H1 (cell line): ENCODE results near the gene TNFSF4. TPM values are rescaled to one million over a fixed set of nuclear protein-coding genes. Genes with fewer than 3 reads are reported as not detected.

Experiments
- CTCF ChIA-PET: fragments of 300-600 bp; sonication (Branson Sonifier 250); formaldehyde crosslinking; loops from one replicate; lab custom pipeline; 2021; ENCODE audit not compliant: partially characterized antibody; lab: Charles Lee
- POLR2A ChIA-PET: fragments of 300-600 bp; sonication (Branson Sonifier 250); formaldehyde crosslinking; loops from one replicate; lab custom pipeline; 2021; ENCODE audit warnings: inconsistent platforms; ENCODE audit not compliant: partially characterized antibody; lab: Charles Lee
- DNase-seq, 2 experiments: peaks; one replicate each; pipeline versions ENCODE4 v3.0.0 to v3.0.0-alpha.2; 2010 to 2022; ENCODE audit warnings: low spot score in 2 of 2, low read depth in 1 of 2, mixed read lengths in 1 of 2
- FAIRE-seq: peaks from 2 replicates; lab custom pipeline; 2011; peaks lifted over from hg19 to GRCh38; lab: Jason Lieb, UNC
- H2AFZ ChIP-seq: 2 replicates; pipeline ENCODE4 v1.8.1; 2012; ENCODE audit warnings: low read length, inconsistent platforms
- H2AK5ac ChIP-seq: 2 replicates; pipeline ENCODE4 v1.6.1; 2013; ENCODE audit warnings: low read depth, low read length
- H2BK120ac ChIP-seq: replicated peaks from 2 replicates; pipeline ENCODE3; 2013; ENCODE audit warnings: low read depth, low read length, inconsistent platforms
- H2BK12ac ChIP-seq: 2 replicates; pipeline ENCODE4 v1.6.1; 2013; ENCODE audit warnings: low read depth, low read length
- H2BK15ac ChIP-seq: 2 replicates; pipeline ENCODE4 v1.6.1; 2013; ENCODE audit warnings: low read length
- H2BK20ac ChIP-seq: 2 replicates; pipeline ENCODE4 v1.6.1; 2013; ENCODE audit warnings: low read length
- H2BK5ac ChIP-seq: 2 replicates; pipeline ENCODE4 v1.6.1; 2013; ENCODE audit warnings: low read depth, low read length
- H3K14ac ChIP-seq: 2 replicates; pipeline ENCODE4 v1.6.1; 2013; ENCODE audit warnings: inconsistent platforms; ENCODE audit not compliant: insufficient read length
- H3K18ac ChIP-seq: 2 replicates; pipeline ENCODE4 v1.6.1; 2013; ENCODE audit warnings: low read length; ENCODE audit errors: extremely low read depth
- H3K23ac ChIP-seq: 2 replicates; pipeline ENCODE4 v1.6.1; 2013; ENCODE audit warnings: inconsistent platforms; ENCODE audit not compliant: insufficient read length
- H3K23me2 ChIP-seq: 2 replicates; pipeline ENCODE4 v1.6.1; 2013; ENCODE audit warnings: low read depth, low read length
- H3K27ac ChIP-seq: 2 replicates; pipeline ENCODE4 v1.6.1; 2011; ENCODE audit warnings: low read depth, low read length, inconsistent platforms
- H3K27me3 ChIP-seq, 4 experiments: replicated peaks in 1 of 4; 1 replicate in 1 of 4; 2 replicates in 3 of 4; pipeline versions ENCODE4 v1.6.1 to v1.8.1; 2011 to 2013; ENCODE audit warnings: low read length in 3 of 4, mild to moderate bottlenecking in 3 of 4, inconsistent platforms in 2 of 4, mixed read lengths in 2 of 4, moderate library complexity in 1 of 4; ENCODE audit not compliant: control insufficient read depth in 3 of 4, insufficient read depth in 3 of 4; ENCODE audit errors: extremely low read depth in 1 of 4
- H3K36me3 ChIP-seq, 4 experiments: 2 replicates each; pipeline versions ENCODE4 v1.6.1 to v1.8.1; 2011 to 2013; ENCODE audit warnings: mild to moderate bottlenecking in 4 of 4, low read length in 3 of 4, moderate library complexity in 2 of 4, control low read depth in 1 of 4, inconsistent platforms in 1 of 4; ENCODE audit not compliant: insufficient read depth in 4 of 4, control insufficient read depth in 2 of 4
- H3K4ac ChIP-seq: replicated peaks from 2 replicates; pipeline ENCODE3; 2013; ENCODE audit warnings: low read length, low read depth, mixed read lengths, inconsistent platforms; ENCODE audit not compliant: insufficient read length
- H3K4me1 ChIP-seq, 4 experiments: replicated peaks in 1 of 4; 1 replicate in 1 of 4; 2 replicates in 3 of 4; pipeline versions ENCODE4 v1.6.1 to v1.8.1; 2011 to 2013; ENCODE audit warnings: low read length in 3 of 4, inconsistent platforms in 2 of 4, mixed read lengths in 1 of 4; ENCODE audit not compliant: insufficient read depth in 4 of 4, control insufficient read depth in 3 of 4
- H3K4me2 ChIP-seq, 2 experiments: 2 replicates each; pipeline versions ENCODE4 v1.6.1 to v1.8.1; 2011 to 2013; ENCODE audit warnings: low read depth in 2 of 2, low read length in 2 of 2, control low read depth in 1 of 2, inconsistent platforms in 1 of 2, mild to moderate bottlenecking in 1 of 2; ENCODE audit not compliant: insufficient read depth in 1 of 2
- H3K4me3 ChIP-seq, 4 experiments: fragments of 200-600, 300-600 bp in 1 of 4; sonication (generic), shearing (Covaris generic), sonication (Bioruptor Twin) in 1 of 4; 2 replicates each; pipeline versions ENCODE4 v1.5.1 to v1.8.1; 2011 to 2016; ENCODE audit warnings: low read length in 4 of 4, low read depth in 3 of 4, control low read depth in 2 of 4, inconsistent platforms in 2 of 4, mild to moderate bottlenecking in 2 of 4, mixed read lengths in 1 of 4, moderate library complexity in 1 of 4; ENCODE audit not compliant: insufficient read depth in 2 of 4; ENCODE audit errors: extremely low read depth in 1 of 4
- H3K56ac ChIP-seq: replicated peaks from 2 replicates; pipeline ENCODE3; 2013; ENCODE audit warnings: low read depth, mild to moderate bottlenecking, mixed read lengths, low read length, inconsistent platforms; ENCODE audit not compliant: insufficient read length
- H3K79me1 ChIP-seq: 2 replicates; pipeline ENCODE4 v1.6.1; 2013; ENCODE audit warnings: low read depth, low read length, control low read depth
- H3K79me2 ChIP-seq, 2 experiments: 2 replicates each; pipeline versions ENCODE4 v1.6.1 to v1.8.1; 2012 to 2013; ENCODE audit warnings: low read length in 2 of 2, mild to moderate bottlenecking in 2 of 2, inconsistent platforms in 1 of 2; ENCODE audit not compliant: insufficient read depth in 2 of 2, control insufficient read depth in 1 of 2
- H3K9ac ChIP-seq, 4 experiments: replicated peaks in 1 of 4; 1 replicate in 1 of 4; 2 replicates in 3 of 4; pipeline versions ENCODE4 v1.6.1 to v1.8.1; 2011 to 2013; ENCODE audit warnings: low read depth in 3 of 4, low read length in 3 of 4, control low read depth in 2 of 4, mild to moderate bottlenecking in 2 of 4, moderate library complexity in 2 of 4, inconsistent platforms in 1 of 4; ENCODE audit errors: extremely low read depth in 1 of 4
- H3K9me3 ChIP-seq, 2 experiments: 2 replicates each; pipeline versions ENCODE4 v1.6.1 to v1.8.1; 2012 to 2013; ENCODE audit warnings: mild to moderate bottlenecking in 2 of 2, moderate library complexity in 2 of 2, control low read depth in 1 of 2, inconsistent platforms in 1 of 2, low read depth in 1 of 2, low read length in 1 of 2, mixed read lengths in 1 of 2; ENCODE audit not compliant: insufficient read depth in 2 of 2
- H4K20me1 ChIP-seq, 2 experiments: replicated peaks in 1 of 2; 2 replicates each; pipeline versions ENCODE3 to v1.8.1; 2011 to 2013; ENCODE audit warnings: inconsistent platforms in 2 of 2, low read length in 2 of 2, mild to moderate bottlenecking in 1 of 2; ENCODE audit not compliant: insufficient read depth in 2 of 2, control insufficient read depth in 1 of 2
- H4K5ac ChIP-seq: 2 replicates; pipeline ENCODE4 v1.6.1; 2013; ENCODE audit warnings: low read length, low read depth, mixed read lengths, inconsistent platforms; ENCODE audit not compliant: insufficient read length
- H4K8ac ChIP-seq: 2 replicates; pipeline ENCODE4 v1.8.0; 2013; ENCODE audit warnings: mild to moderate bottlenecking, moderate library complexity, low read length, inconsistent platforms; ENCODE audit not compliant: insufficient read depth; ENCODE audit errors: extremely low read depth
- H4K91ac ChIP-seq: replicated peaks from 2 replicates; pipeline ENCODE3; 2013; ENCODE audit warnings: low read length, mixed read lengths, inconsistent platforms; ENCODE audit not compliant: insufficient read length
- ATF3 ChIP-seq: IDR thresholded peaks from 2 replicates; pipeline ENCODE4 v1.6.1; 2011; ENCODE audit warnings: low read depth, mild to moderate bottlenecking, low read length; ENCODE audit not compliant: insufficient read depth
- BCL11A ChIP-seq, 2 experiments: IDR thresholded peaks; one replicate each; pipeline ENCODE4 v1.6.1; 2011; ENCODE audit warnings: low read depth in 2 of 2, low read length in 2 of 2, mild to moderate bottlenecking in 2 of 2
- CHD2 ChIP-seq: IDR thresholded peaks from 2 replicates; pipeline ENCODE4 v1.6.1; 2012; ENCODE audit warnings: low read length, improper control_type of control experiment
- GABPA ChIP-seq: IDR thresholded peaks from 2 replicates; pipeline ENCODE4 v1.6.1; 2011; ENCODE audit warnings: mild to moderate bottlenecking, low read length, moderate library complexity, borderline replicate concordance; ENCODE audit not compliant: insufficient read depth
- JUND ChIP-seq: IDR thresholded peaks from 2 replicates; pipeline ENCODE4 v1.6.1; 2011; ENCODE audit warnings: mild to moderate bottlenecking, improper control_type of control experiment, low read length
- MAFK ChIP-seq: IDR thresholded peaks from 2 replicates; pipeline ENCODE4 v1.6.1; 2012; ENCODE audit warnings: low read depth, mild to moderate bottlenecking, improper control_type of control experiment, low read length
- POLR2AphosphoS5 ChIP-seq: IDR thresholded peaks from 2 replicates; pipeline ENCODE4 v1.6.1; 2011; ENCODE audit warnings: low read depth, low read length
- SIN3A ChIP-seq, 2 experiments: IDR thresholded peaks in 1 of 2; conservative IDR thresholded peaks in 1 of 2; 2 replicates each; pipeline ENCODE4 v1.6.1; 2011 to 2012; ENCODE audit warnings: low read length in 2 of 2, improper control_type of control experiment in 1 of 2, low read depth in 1 of 2, mild to moderate bottlenecking in 1 of 2
- TCF12 ChIP-seq: IDR thresholded peaks from 2 replicates; pipeline ENCODE4 v1.6.1; 2011; ENCODE audit warnings: low read depth, mild to moderate bottlenecking, low read length
- WGBS, 2 experiments: shearing (Covaris generic) in 1 of 2; methylation state at CpG; one replicate each; pipeline versions ENCODE4 v1.1.6 to v1.1.7; 2013 to 2015; ENCODE audit warnings: low lambda C conversion rate in 2 of 2, mixed read lengths in 2 of 2, inconsistent platforms in 1 of 2, low coverage in 1 of 2, missing lambda C conversion rate in 1 of 2; ENCODE audit not compliant: insufficient replicate concordance in 2 of 2, insufficient coverage in 1 of 2, insufficient read length in 1 of 2; ENCODE audit errors: extremely low coverage in 1 of 2, missing lambda C conversion rate in 1 of 2; 5-methylcytosine and 5-hydroxymethylcytosine counted together
- polyA plus RNA-seq, 7 experiments: library from polyadenylated mRNA; depleted of rRNA in 3 of 7; stranded (reverse) in 5 of 7; unstranded in 2 of 7; fragments of >200 nt in 5 of 7; fragments of 200-250 nt in 2 of 7; gene quantifications; 1 replicate in 5 of 7; 2 replicates in 1 of 7; 4 replicates in 1 of 7; pipeline versions ENCODE4 v1.2.1 to v1.2.3, GENCODE V29; 2011 to 2013; ENCODE audit warnings: missing spikeins in 2 of 7, mixed read lengths in 2 of 7
- total RNA-seq: library from RNA; stranded (reverse); fragmentation: NEBNext Ultra II Directional; extraction: Animal tissue kit (Norgen Biotek cat#: 25700); gene quantifications from 2 replicates; pipeline ENCODE4 v1.2.1, GENCODE V29; 2021

TNFSF4 gene
- total and polyA plus RNA-seq, 2 of the 8 experiments (the other 6 are each of a cell fraction or from before 2014, with no cell fraction given): 0.54 to 0.63 TPM

- WGBS, 2 experiments: 85% methylated on average over 2 of the region's 2 CpGs; no CpG with 5 or more reads in 1 of the 2 experiments
- H3K9me3 ChIP-seq: no peaks in the 10 kb centered on the region
- no peak overlapping the region for H3K27ac ChIP-seq
- POLR2A ChIA-PET: no interaction called here
- no peak overlapping the region for H3K14ac ChIP-seq
- no peak overlapping the region for H4K8ac ChIP-seq
- H3K56ac ChIP-seq: no peak overlapping the region
- CTCF ChIA-PET: interaction anchor here (1.2 kb wide), 1 partner anchor 13 kb away, joined by 4 read pairs; no protein-coding TSS in a partner anchor
- no peak for DNase-seq
- H3K4me1 ChIP-seq: no peaks in the 10 kb centered on the region
- H2AK5ac ChIP-seq: no peak overlapping the region
- no peak overlapping the region for H2BK120ac ChIP-seq
- no peak overlapping the region for H2BK15ac ChIP-seq
- H3K9ac ChIP-seq: no peak overlapping the region
- H3K23me2 ChIP-seq: no peaks in the 10 kb centered on the region
- H2AFZ ChIP-seq: no peak overlapping the region
- H4K5ac ChIP-seq: no peak overlapping the region
- H3K79me1 ChIP-seq: no peaks in the 10 kb centered on the region
- H2BK12ac ChIP-seq: no peak overlapping the region
- no peak overlapping the region for H3K4me2 ChIP-seq
- no peak overlapping the region for H3K23ac ChIP-seq
- H4K20me1 ChIP-seq: no peaks in the 10 kb centered on the region
- H2BK20ac ChIP-seq: no peak overlapping the region
- no peak overlapping the region for H2BK5ac ChIP-seq
- no peaks in the 10 kb centered on the region for H3K36me3 ChIP-seq
- FAIRE-seq: no peak
- no peaks in the 10 kb centered on the region for H3K79me2 ChIP-seq
- no peak overlapping the region for H3K18ac ChIP-seq
- TF ChIP-seq POLR2AphosphoS5 (no peak), BCL11A (IDR thresholded peaks at IDR 0.05; ENCODE audit: low read depth in 2 of 2, low read length in 2 of 2) (no peak), ATF3 (no peak), JUND (no peak), TCF12 (no peak), GABPA (no peak), CHD2 (no peak), SIN3A (conservative IDR thresholded peaks at IDR 0.05 in 1 of 2, IDR thresholded peaks at IDR 0.05 in 1 of 2; ENCODE audit: low read depth in 1 of 2, low read length in 2 of 2) (no peak), MAFK (no peak)
- H3K4ac ChIP-seq: no peak overlapping the region
- no peak overlapping the region for H3K4me3 ChIP-seq
- no peak overlapping the region for H4K91ac ChIP-seq
- H3K27me3 ChIP-seq: no peaks in the 10 kb centered on the region
These were observed 31.9 kb upstream of the TNFSF4 start for GRCh38 chr1:173239058-173239457.
